H1 (cell line): Measurements from ENCODE around the gene GNAS. TPM values are rescaled to one million over a fixed set of nuclear protein-coding genes. Genes with fewer than 3 reads are reported as not detected.
A peak's percentile ranks its signal among the peaks of the same experiment; 100 is the strongest.

Experiments used
- CTCF ChIA-PET: fragments of 300-600 bp; sonication (Branson Sonifier 250); formaldehyde crosslinking; loops from one replicate; lab custom pipeline; 2021; ENCODE audit not compliant: partially characterized antibody; lab: Charles Lee
- POLR2A ChIA-PET: fragments of 300-600 bp; sonication (Branson Sonifier 250); formaldehyde crosslinking; loops from one replicate; lab custom pipeline; 2021; ENCODE audit warnings: inconsistent platforms; ENCODE audit not compliant: partially characterized antibody; lab: Charles Lee
- DNase-seq, 2 experiments: peaks; one replicate each; pipeline versions ENCODE4 v3.0.0 to v3.0.0-alpha.2; 2010 to 2022; ENCODE audit warnings: low spot score in 2 of 2, low read depth in 1 of 2, mixed read lengths in 1 of 2
- FAIRE-seq: peaks from 2 replicates; lab custom pipeline; 2011; peaks lifted over from hg19 to GRCh38; lab: Jason Lieb, UNC
- H2AFZ ChIP-seq: 2 replicates; pipeline ENCODE4 v1.8.1; 2012; ENCODE audit warnings: low read length, inconsistent platforms
- H2AK5ac ChIP-seq: 2 replicates; pipeline ENCODE4 v1.6.1; 2013; ENCODE audit warnings: low read depth, low read length
- H2BK120ac ChIP-seq: replicated peaks from 2 replicates; pipeline ENCODE3; 2013; ENCODE audit warnings: low read depth, low read length, inconsistent platforms
- H2BK12ac ChIP-seq: 2 replicates; pipeline ENCODE4 v1.6.1; 2013; ENCODE audit warnings: low read depth, low read length
- H2BK15ac ChIP-seq: 2 replicates; pipeline ENCODE4 v1.6.1; 2013; ENCODE audit warnings: low read length
- H2BK20ac ChIP-seq: 2 replicates; pipeline ENCODE4 v1.6.1; 2013; ENCODE audit warnings: low read length
- H2BK5ac ChIP-seq: 2 replicates; pipeline ENCODE4 v1.6.1; 2013; ENCODE audit warnings: low read depth, low read length
- H3K14ac ChIP-seq: 2 replicates; pipeline ENCODE4 v1.6.1; 2013; ENCODE audit warnings: inconsistent platforms; ENCODE audit not compliant: insufficient read length
- H3K18ac ChIP-seq: 2 replicates; pipeline ENCODE4 v1.6.1; 2013; ENCODE audit warnings: low read length; ENCODE audit errors: extremely low read depth
- H3K23ac ChIP-seq: 2 replicates; pipeline ENCODE4 v1.6.1; 2013; ENCODE audit warnings: inconsistent platforms; ENCODE audit not compliant: insufficient read length
- H3K23me2 ChIP-seq: 2 replicates; pipeline ENCODE4 v1.6.1; 2013; ENCODE audit warnings: low read depth, low read length
- H3K27ac ChIP-seq: 2 replicates; pipeline ENCODE4 v1.6.1; 2011; ENCODE audit warnings: low read depth, low read length, inconsistent platforms
- H3K27me3 ChIP-seq, 4 experiments: replicated peaks in 1 of 4; 1 replicate in 1 of 4; 2 replicates in 3 of 4; pipeline versions ENCODE4 v1.6.1 to v1.8.1; 2011 to 2013; ENCODE audit warnings: low read length in 3 of 4, mild to moderate bottlenecking in 3 of 4, inconsistent platforms in 2 of 4, mixed read lengths in 2 of 4, moderate library complexity in 1 of 4; ENCODE audit not compliant: control insufficient read depth in 3 of 4, insufficient read depth in 3 of 4; ENCODE audit errors: extremely low read depth in 1 of 4
- H3K36me3 ChIP-seq, 4 experiments: 2 replicates each; pipeline versions ENCODE4 v1.6.1 to v1.8.1; 2011 to 2013; ENCODE audit warnings: mild to moderate bottlenecking in 4 of 4, low read length in 3 of 4, moderate library complexity in 2 of 4, control low read depth in 1 of 4, inconsistent platforms in 1 of 4; ENCODE audit not compliant: insufficient read depth in 4 of 4, control insufficient read depth in 2 of 4
- H3K4ac ChIP-seq: replicated peaks from 2 replicates; pipeline ENCODE3; 2013; ENCODE audit warnings: low read length, low read depth, mixed read lengths, inconsistent platforms; ENCODE audit not compliant: insufficient read length
- H3K4me1 ChIP-seq, 4 experiments: replicated peaks in 1 of 4; 1 replicate in 1 of 4; 2 replicates in 3 of 4; pipeline versions ENCODE4 v1.6.1 to v1.8.1; 2011 to 2013; ENCODE audit warnings: low read length in 3 of 4, inconsistent platforms in 2 of 4, mixed read lengths in 1 of 4; ENCODE audit not compliant: insufficient read depth in 4 of 4, control insufficient read depth in 3 of 4
- H3K4me2 ChIP-seq, 2 experiments: 2 replicates each; pipeline versions ENCODE4 v1.6.1 to v1.8.1; 2011 to 2013; ENCODE audit warnings: low read depth in 2 of 2, low read length in 2 of 2, control low read depth in 1 of 2, inconsistent platforms in 1 of 2, mild to moderate bottlenecking in 1 of 2; ENCODE audit not compliant: insufficient read depth in 1 of 2
- H3K4me3 ChIP-seq, 4 experiments: fragments of 200-600, 300-600 bp in 1 of 4; sonication (generic), shearing (Covaris generic), sonication (Bioruptor Twin) in 1 of 4; 2 replicates each; pipeline versions ENCODE4 v1.5.1 to v1.8.1; 2011 to 2016; ENCODE audit warnings: low read length in 4 of 4, low read depth in 3 of 4, control low read depth in 2 of 4, inconsistent platforms in 2 of 4, mild to moderate bottlenecking in 2 of 4, mixed read lengths in 1 of 4, moderate library complexity in 1 of 4; ENCODE audit not compliant: insufficient read depth in 2 of 4; ENCODE audit errors: extremely low read depth in 1 of 4
- H3K56ac ChIP-seq: replicated peaks from 2 replicates; pipeline ENCODE3; 2013; ENCODE audit warnings: low read depth, mild to moderate bottlenecking, mixed read lengths, low read length, inconsistent platforms; ENCODE audit not compliant: insufficient read length
- H3K79me1 ChIP-seq: 2 replicates; pipeline ENCODE4 v1.6.1; 2013; ENCODE audit warnings: low read depth, low read length, control low read depth
- H3K79me2 ChIP-seq, 2 experiments: 2 replicates each; pipeline versions ENCODE4 v1.6.1 to v1.8.1; 2012 to 2013; ENCODE audit warnings: low read length in 2 of 2, mild to moderate bottlenecking in 2 of 2, inconsistent platforms in 1 of 2; ENCODE audit not compliant: insufficient read depth in 2 of 2, control insufficient read depth in 1 of 2
- H3K9ac ChIP-seq, 4 experiments: replicated peaks in 1 of 4; 1 replicate in 1 of 4; 2 replicates in 3 of 4; pipeline versions ENCODE4 v1.6.1 to v1.8.1; 2011 to 2013; ENCODE audit warnings: low read depth in 3 of 4, low read length in 3 of 4, control low read depth in 2 of 4, mild to moderate bottlenecking in 2 of 4, moderate library complexity in 2 of 4, inconsistent platforms in 1 of 4; ENCODE audit errors: extremely low read depth in 1 of 4
- H3K9me3 ChIP-seq, 2 experiments: 2 replicates each; pipeline versions ENCODE4 v1.6.1 to v1.8.1; 2012 to 2013; ENCODE audit warnings: mild to moderate bottlenecking in 2 of 2, moderate library complexity in 2 of 2, control low read depth in 1 of 2, inconsistent platforms in 1 of 2, low read depth in 1 of 2, low read length in 1 of 2, mixed read lengths in 1 of 2; ENCODE audit not compliant: insufficient read depth in 2 of 2
- H4K20me1 ChIP-seq, 2 experiments: replicated peaks in 1 of 2; 2 replicates each; pipeline versions ENCODE3 to v1.8.1; 2011 to 2013; ENCODE audit warnings: inconsistent platforms in 2 of 2, low read length in 2 of 2, mild to moderate bottlenecking in 1 of 2; ENCODE audit not compliant: insufficient read depth in 2 of 2, control insufficient read depth in 1 of 2
- H4K5ac ChIP-seq: 2 replicates; pipeline ENCODE4 v1.6.1; 2013; ENCODE audit warnings: low read length, low read depth, mixed read lengths, inconsistent platforms; ENCODE audit not compliant: insufficient read length
- H4K8ac ChIP-seq: 2 replicates; pipeline ENCODE4 v1.8.0; 2013; ENCODE audit warnings: mild to moderate bottlenecking, moderate library complexity, low read length, inconsistent platforms; ENCODE audit not compliant: insufficient read depth; ENCODE audit errors: extremely low read depth
- H4K91ac ChIP-seq: replicated peaks from 2 replicates; pipeline ENCODE3; 2013; ENCODE audit warnings: low read length, mixed read lengths, inconsistent platforms; ENCODE audit not compliant: insufficient read length
- GABPA ChIP-seq: IDR thresholded peaks from 2 replicates; pipeline ENCODE4 v1.6.1; 2011; ENCODE audit warnings: mild to moderate bottlenecking, low read length, moderate library complexity, borderline replicate concordance; ENCODE audit not compliant: insufficient read depth
- GTF2F1 ChIP-seq: IDR thresholded peaks from 2 replicates; pipeline ENCODE4 v1.6.1; 2012; ENCODE audit warnings: low read depth, low read length, improper control_type of control experiment, borderline replicate concordance
- NANOG ChIP-seq: IDR thresholded peaks from 2 replicates; pipeline ENCODE4 v1.6.1; 2011; ENCODE audit warnings: low read length, low read depth, mild to moderate bottlenecking, inconsistent platforms; ENCODE audit not compliant: insufficient read depth, poor library complexity, severe bottlenecking
- SRF ChIP-seq: IDR thresholded peaks from 2 replicates; pipeline ENCODE4 v1.6.1; 2011; ENCODE audit warnings: mild to moderate bottlenecking, low read depth, low read length, moderate library complexity
- WGBS, 2 experiments: shearing (Covaris generic) in 1 of 2; methylation state at CpG; one replicate each; pipeline versions ENCODE4 v1.1.6 to v1.1.7; 2013 to 2015; ENCODE audit warnings: low lambda C conversion rate in 2 of 2, mixed read lengths in 2 of 2, inconsistent platforms in 1 of 2, low coverage in 1 of 2, missing lambda C conversion rate in 1 of 2; ENCODE audit not compliant: insufficient replicate concordance in 2 of 2, insufficient coverage in 1 of 2, insufficient read length in 1 of 2; ENCODE audit errors: extremely low coverage in 1 of 2, missing lambda C conversion rate in 1 of 2; 5-methylcytosine and 5-hydroxymethylcytosine counted together
- polyA plus RNA-seq, 7 experiments: library from polyadenylated mRNA; depleted of rRNA in 3 of 7; stranded (reverse) in 5 of 7; unstranded in 2 of 7; fragments of >200 nt in 5 of 7; fragments of 200-250 nt in 2 of 7; gene quantifications; 1 replicate in 5 of 7; 2 replicates in 1 of 7; 4 replicates in 1 of 7; pipeline versions ENCODE4 v1.2.1 to v1.2.3, GENCODE V29; 2011 to 2013; ENCODE audit warnings: missing spikeins in 2 of 7, mixed read lengths in 2 of 7
- total RNA-seq: library from RNA; stranded (reverse); fragmentation: NEBNext Ultra II Directional; extraction: Animal tissue kit (Norgen Biotek cat#: 25700); gene quantifications from 2 replicates; pipeline ENCODE4 v1.2.1, GENCODE V29; 2021
- TF ChIP-seq, protein P1 (sequence below): IDR thresholded peaks from 2 replicates; pipeline ENCODE4 v1.6.1; 2012; ENCODE audit warnings: inconsistent platforms
- TF ChIP-seq, protein P2 (sequence below): IDR thresholded peaks from 2 replicates; pipeline ENCODE4 v1.6.1; 2012; ENCODE audit warnings: inconsistent platforms

The GNAS gene
- total and polyA plus RNA-seq, 2 of the 8 experiments (the other 6 are each of a cell fraction or from before 2014, with no cell fraction given), result 989 to 1,613 TPM

DNA sequence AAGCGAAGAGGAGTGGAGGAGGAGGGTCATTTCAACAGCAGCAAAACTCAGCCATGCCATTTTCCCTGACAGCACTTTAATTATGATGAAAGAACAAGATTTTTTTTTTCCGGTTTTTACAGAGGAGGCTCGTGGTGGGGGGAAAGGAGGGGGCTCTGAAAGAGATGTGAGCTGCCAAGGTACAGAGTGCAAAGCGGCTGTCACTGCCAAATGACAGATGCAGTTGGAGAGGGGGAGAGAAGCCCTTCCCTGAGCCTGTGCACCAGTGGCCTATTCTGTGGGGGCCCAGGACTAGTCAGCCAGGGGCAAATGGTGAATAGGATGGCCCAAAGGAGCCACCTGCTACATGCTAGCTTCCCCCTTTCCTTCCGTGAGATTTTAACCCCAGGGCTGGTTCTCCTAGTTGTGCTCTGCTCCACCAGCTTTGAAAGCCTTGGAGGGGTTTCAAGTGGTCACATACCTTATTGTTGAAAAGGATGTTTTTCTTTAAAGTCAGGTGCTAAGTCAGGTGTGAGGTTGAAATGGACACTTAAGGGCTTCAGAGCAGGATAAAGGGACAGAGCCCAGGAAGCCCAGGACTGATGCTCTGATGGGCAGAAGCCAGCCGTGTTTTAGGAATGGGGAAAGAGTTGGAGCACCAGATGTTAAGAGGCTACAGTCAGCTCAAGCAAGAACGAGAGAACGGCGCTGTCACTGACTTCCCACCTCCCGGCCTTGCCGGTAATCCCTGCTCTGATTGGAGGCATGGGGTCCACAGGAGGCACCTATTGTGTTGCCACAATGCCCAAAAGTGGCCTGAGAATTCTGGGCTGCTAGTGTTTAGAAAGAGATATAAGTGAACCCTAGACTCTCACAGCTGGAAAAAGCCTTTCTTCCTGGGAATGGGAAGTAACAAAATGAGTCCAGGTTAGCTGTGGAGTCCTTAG is 24.8 kb downstream of the GNAS start:
- H3K79me2 ChIP-seq, result no peaks in the 10 kb centered on the region
- peaks cover 3 to 27% (median 19%) of the 10 kb centered on the region in 4 experiments for H3K4me1 ChIP-seq
- H3K14ac ChIP-seq, result peak overlapping the region; percentile 11
- 0 out of 2 replicates have a peak overlapping the region, but pooled peaks have one; percentile 26 for H2BK20ac ChIP-seq
- no peaks in the 10 kb centered on the region for H3K23me2 ChIP-seq
- H3K23ac ChIP-seq, result no peak overlapping the region
- H2AFZ ChIP-seq, result no peak overlapping the region
- DNase-seq (peak in 1 of 2 experiments; percentile 62), FAIRE-seq (peak; percentile 73)
- H4K20me1 ChIP-seq, result no peaks in the 10 kb centered on the region
- H2AK5ac ChIP-seq, result no peak overlapping the region
- H3K27me3 ChIP-seq, result no peaks in the 10 kb centered on the region
- no peak overlapping the region for H4K5ac ChIP-seq
- H3K18ac ChIP-seq, result no peak overlapping the region
- H2BK12ac ChIP-seq, result no peak overlapping the region
- no peak overlapping the region for H3K4ac ChIP-seq
- POLR2A ChIA-PET, result interaction anchor here (0.6 to 4.4 kb wide), 7 partner anchors 9 to 341 kb away, joined by 3 to 26 read pairs (median 3); no protein-coding TSS in a partner anchor
- no peaks in the 10 kb centered on the region for H3K79me1 ChIP-seq
- peak overlapping the region; percentile 35 to 61; a peak in 3 of 4 replicates for H3K4me2 ChIP-seq
- no peaks in the 10 kb centered on the region; a peak in 1 of 8 replicates for H3K36me3 ChIP-seq
- peak overlapping the region; percentile 57 for H4K91ac ChIP-seq
- no peaks in the 10 kb centered on the region for H3K9me3 ChIP-seq
- peak overlapping the region; percentile 22; the same call in 1 of the 2 replicates for H2BK5ac ChIP-seq
- H4K8ac ChIP-seq, result no peak overlapping the region
- no peak overlapping the region for H3K9ac ChIP-seq
- H3K27ac ChIP-seq, result no peak overlapping the region
- 45% methylated on average over 11 of the region's 11 CpGs; no CpG with 5 or more reads in 1 of the 2 experiments for WGBS, 2 experiments
- no peak overlapping the region for H2BK120ac ChIP-seq
- 0 out of 2 replicates have a peak overlapping the region, but pooled peaks have one; percentile 53 for H2BK15ac ChIP-seq
- TF ChIP-seq SRF, result no peak
- TF ChIP-seq GABPA, result no peak
- TF ChIP-seq, protein P1, sequence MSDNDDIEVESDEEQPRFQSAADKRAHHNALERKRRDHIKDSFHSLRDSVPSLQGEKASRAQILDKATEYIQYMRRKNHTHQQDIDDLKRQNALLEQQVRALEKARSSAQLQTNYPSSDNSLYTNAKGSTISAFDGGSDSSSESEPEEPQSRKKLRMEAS, result 0 out of 2 replicates have a peak, but pooled peaks have one; percentile 11
- no peak for TF ChIP-seq GTF2F1
- TF ChIP-seq, protein P2, sequence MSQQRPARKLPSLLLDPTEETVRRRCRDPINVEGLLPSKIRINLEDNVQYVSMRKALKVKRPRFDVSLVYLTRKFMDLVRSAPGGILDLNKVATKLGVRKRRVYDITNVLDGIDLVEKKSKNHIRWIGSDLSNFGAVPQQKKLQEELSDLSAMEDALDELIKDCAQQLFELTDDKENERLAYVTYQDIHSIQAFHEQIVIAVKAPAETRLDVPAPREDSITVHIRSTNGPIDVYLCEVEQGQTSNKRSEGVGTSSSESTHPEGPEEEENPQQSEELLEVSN, result peak; percentile 52
- TF ChIP-seq NANOG, result peak; percentile 71
- TF ChIP-seq, all 59 proteins: peak for 3
- CTCF ChIA-PET, result interaction anchor here (0.7 to 2.3 kb wide), 5 partner anchors 10 to 752 kb away, joined by 3 to 12 read pairs (median 5); no protein-coding TSS in a partner anchor
- Histone ChIP-seq H3K4me3 (0 out of 8 replicates have a peak overlapping the region, but pooled peaks of 1 of the 4 experiments have one; percentile 4), H3K56ac (no peak overlapping the region)
